Mesendoderm (in vitro differentiated cells): ENCODE measurements around the gene NOX4.

Source experiments
- DNase-seq: peaks from one replicate; pipeline ENCODE4 v3.0.0; 2013
- H2AK5ac ChIP-seq: 2 replicates; pipeline ENCODE4 v1.6.1; 2013; ENCODE audit warnings: low read length, inconsistent platforms
- H2BK120ac ChIP-seq: 2 replicates; pipeline ENCODE4 v1.6.1; 2013; ENCODE audit warnings: low read depth, mild to moderate bottlenecking, low read length, moderate library complexity, mixed read lengths
- H2BK15ac ChIP-seq: replicated peaks from 2 replicates; pipeline ENCODE4 v1.6.1; 2013; ENCODE audit warnings: low read depth, mild to moderate bottlenecking, moderate library complexity
- H2BK5ac ChIP-seq: 2 replicates; pipeline ENCODE4 v1.6.1; 2013; ENCODE audit warnings: low read length, inconsistent platforms
- H3K18ac ChIP-seq: 2 replicates; pipeline ENCODE4 v1.6.1; 2013; ENCODE audit warnings: mild to moderate bottlenecking, low read length, mixed read lengths
- H3K23ac ChIP-seq: one replicate; pipeline ENCODE4 v1.6.1; 2013; ENCODE audit warnings: low read length
- H3K27ac ChIP-seq: 2 replicates; pipeline ENCODE4 v1.5.1; 2013; ENCODE audit warnings: low read depth, mild to moderate bottlenecking, inconsistent platforms, low read length, moderate library complexity
- H3K27me3 ChIP-seq: 2 replicates; pipeline ENCODE4 v1.6.1; 2013; ENCODE audit warnings: low read length, control low read depth, mild to moderate bottlenecking, inconsistent platforms; ENCODE audit not compliant: insufficient read depth, poor library complexity
- H3K36me3 ChIP-seq: 2 replicates; pipeline ENCODE4 v1.6.1; 2013; ENCODE audit warnings: low read length, inconsistent platforms; ENCODE audit not compliant: control insufficient read depth, insufficient read depth
- H3K4ac ChIP-seq: one replicate; pipeline ENCODE4 v1.6.1; 2013; ENCODE audit warnings: low read depth, mild to moderate bottlenecking, low read length, moderate library complexity
- H3K4me1 ChIP-seq: 2 replicates; pipeline ENCODE4 v1.6.1; 2013; ENCODE audit warnings: low read depth, low read length, inconsistent platforms; ENCODE audit not compliant: control insufficient read depth
- H3K4me2 ChIP-seq: 2 replicates; pipeline ENCODE4 v1.6.1; 2013; ENCODE audit warnings: low read length
- H3K4me3 ChIP-seq: 2 replicates; pipeline ENCODE4 v1.5.1; 2013; ENCODE audit warnings: mild to moderate bottlenecking, low read length
- H3K56ac ChIP-seq: one replicate; pipeline ENCODE4 v1.6.1; 2013; ENCODE audit warnings: low read length
- H3K79me1 ChIP-seq: 2 replicates; pipeline ENCODE4 v1.6.1; 2013; ENCODE audit warnings: low read length, inconsistent platforms
- H3K79me2 ChIP-seq: 2 replicates; pipeline ENCODE4 v1.6.1; 2013; ENCODE audit warnings: mild to moderate bottlenecking, low read length; ENCODE audit not compliant: control insufficient read depth, insufficient read depth
- H3K9ac ChIP-seq: 2 replicates; pipeline ENCODE4 v1.6.1; 2013; ENCODE audit warnings: low read length, inconsistent platforms
- H4K5ac ChIP-seq: one replicate; pipeline ENCODE4 v1.6.1; 2013; ENCODE audit warnings: low read length
- H4K8ac ChIP-seq: one replicate; pipeline ENCODE4 v1.6.1; 2013; ENCODE audit warnings: low read depth, mild to moderate bottlenecking, control low read depth, low read length, moderate library complexity
- WGBS: extraction: QIAGEN DNeasy Blood & Tissue Kit; methylation state at CpG from one replicate; pipeline ENCODE4 v1.1.7; 2013; ENCODE audit warnings: low lambda C conversion rate, missing lambda C conversion rate; ENCODE audit not compliant: insufficient coverage; ENCODE audit errors: extremely low coverage; 5-methylcytosine and 5-hydroxymethylcytosine counted together

NOX4 gene

DNA sequence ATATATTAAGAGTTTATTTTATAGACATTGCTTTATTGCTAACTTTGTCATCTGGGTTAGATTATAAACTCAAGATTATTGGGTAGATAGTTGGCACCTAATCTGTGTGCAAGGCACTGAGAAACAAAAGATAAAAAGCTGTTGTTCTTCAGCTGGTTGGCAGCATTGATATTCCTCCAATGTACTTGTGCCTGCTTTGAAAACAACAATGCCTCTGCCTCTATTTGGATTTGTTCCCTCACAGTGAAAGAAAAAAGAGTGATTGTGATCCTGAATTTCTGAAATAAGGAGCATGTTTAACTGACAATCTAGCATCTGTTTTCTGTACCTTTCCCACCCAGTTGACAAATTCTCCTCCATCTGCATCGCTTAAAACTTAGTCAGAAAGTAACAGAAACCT, 215.2 kb downstream of the NOX4 start:
- H3K4me3 ChIP-seq, result no peak overlapping the region
- H3K4ac ChIP-seq, result no peak overlapping the region
- H3K18ac ChIP-seq, result no peak overlapping the region
- H3K27me3 ChIP-seq, result no peaks in the 10 kb centered on the region
- H3K79me1 ChIP-seq, result no peaks in the 10 kb centered on the region
- H3K4me1 ChIP-seq, result no peaks in the 10 kb centered on the region
- H3K23ac ChIP-seq, result no peak overlapping the region
- H2AK5ac ChIP-seq, result no peak overlapping the region
- DNase-seq, result no peak
- WGBS, result no CpG with 5 or more reads among the region's 1 CpG
- no peak overlapping the region for H3K4me2 ChIP-seq
- H4K8ac ChIP-seq, result no peak overlapping the region
- no peak overlapping the region for H2BK15ac ChIP-seq
- H3K79me2 ChIP-seq, result no peaks in the 10 kb centered on the region
- no peak overlapping the region for H2BK5ac ChIP-seq
- H2BK120ac ChIP-seq, result no peak overlapping the region
- no peak overlapping the region for H4K5ac ChIP-seq
- H3K36me3 ChIP-seq, result no peaks in the 10 kb centered on the region
- no peak overlapping the region for H3K27ac ChIP-seq
- no peak overlapping the region for H3K9ac ChIP-seq
- H3K56ac ChIP-seq, result no peak overlapping the region
